Measurements from ENCODE around the gene PCK2. TPM values are rescaled to one million over a fixed set of nuclear protein-coding genes. Genes with fewer than 3 reads are reported as not detected.
A peak's percentile ranks its signal among the peaks of the same experiment; 100 is the strongest.

PCK2 gene
- total and polyA plus RNA-seq, 2 of the 13 experiments (the other 11 are each of a cell fraction or from before 2014, with no cell fraction given), result 129 to 272 TPM

DNA sequence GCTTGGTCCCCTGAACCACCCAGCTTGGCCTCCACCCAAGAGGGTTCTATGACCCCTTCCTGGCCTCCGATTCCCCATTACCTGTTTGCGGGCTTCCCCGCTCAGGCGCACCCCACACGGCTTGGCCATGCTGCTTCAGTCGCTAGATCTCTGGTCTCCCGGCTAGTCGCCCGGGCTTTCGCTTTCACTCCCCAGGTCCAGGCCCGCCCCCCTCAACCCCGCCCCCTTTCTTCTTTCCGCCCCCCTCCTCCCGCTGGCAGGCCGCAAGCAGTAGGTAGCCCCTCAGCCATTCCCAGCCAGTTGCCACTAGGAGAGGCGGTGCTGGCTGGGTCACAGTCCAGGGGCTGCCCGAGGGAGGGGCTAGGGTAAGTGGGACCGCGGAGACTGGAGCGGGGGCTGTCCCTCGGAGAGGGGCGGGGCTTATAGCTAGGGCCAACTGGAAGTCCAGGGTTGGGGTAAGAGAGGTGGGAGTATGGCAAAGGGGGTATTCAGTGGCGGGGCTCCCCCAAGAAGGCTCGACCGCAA is 52.4 kb downstream of the PCK2 start, which contains the start of gene PSME2 (continued):
- TF ChIP-seq, protein P1, sequence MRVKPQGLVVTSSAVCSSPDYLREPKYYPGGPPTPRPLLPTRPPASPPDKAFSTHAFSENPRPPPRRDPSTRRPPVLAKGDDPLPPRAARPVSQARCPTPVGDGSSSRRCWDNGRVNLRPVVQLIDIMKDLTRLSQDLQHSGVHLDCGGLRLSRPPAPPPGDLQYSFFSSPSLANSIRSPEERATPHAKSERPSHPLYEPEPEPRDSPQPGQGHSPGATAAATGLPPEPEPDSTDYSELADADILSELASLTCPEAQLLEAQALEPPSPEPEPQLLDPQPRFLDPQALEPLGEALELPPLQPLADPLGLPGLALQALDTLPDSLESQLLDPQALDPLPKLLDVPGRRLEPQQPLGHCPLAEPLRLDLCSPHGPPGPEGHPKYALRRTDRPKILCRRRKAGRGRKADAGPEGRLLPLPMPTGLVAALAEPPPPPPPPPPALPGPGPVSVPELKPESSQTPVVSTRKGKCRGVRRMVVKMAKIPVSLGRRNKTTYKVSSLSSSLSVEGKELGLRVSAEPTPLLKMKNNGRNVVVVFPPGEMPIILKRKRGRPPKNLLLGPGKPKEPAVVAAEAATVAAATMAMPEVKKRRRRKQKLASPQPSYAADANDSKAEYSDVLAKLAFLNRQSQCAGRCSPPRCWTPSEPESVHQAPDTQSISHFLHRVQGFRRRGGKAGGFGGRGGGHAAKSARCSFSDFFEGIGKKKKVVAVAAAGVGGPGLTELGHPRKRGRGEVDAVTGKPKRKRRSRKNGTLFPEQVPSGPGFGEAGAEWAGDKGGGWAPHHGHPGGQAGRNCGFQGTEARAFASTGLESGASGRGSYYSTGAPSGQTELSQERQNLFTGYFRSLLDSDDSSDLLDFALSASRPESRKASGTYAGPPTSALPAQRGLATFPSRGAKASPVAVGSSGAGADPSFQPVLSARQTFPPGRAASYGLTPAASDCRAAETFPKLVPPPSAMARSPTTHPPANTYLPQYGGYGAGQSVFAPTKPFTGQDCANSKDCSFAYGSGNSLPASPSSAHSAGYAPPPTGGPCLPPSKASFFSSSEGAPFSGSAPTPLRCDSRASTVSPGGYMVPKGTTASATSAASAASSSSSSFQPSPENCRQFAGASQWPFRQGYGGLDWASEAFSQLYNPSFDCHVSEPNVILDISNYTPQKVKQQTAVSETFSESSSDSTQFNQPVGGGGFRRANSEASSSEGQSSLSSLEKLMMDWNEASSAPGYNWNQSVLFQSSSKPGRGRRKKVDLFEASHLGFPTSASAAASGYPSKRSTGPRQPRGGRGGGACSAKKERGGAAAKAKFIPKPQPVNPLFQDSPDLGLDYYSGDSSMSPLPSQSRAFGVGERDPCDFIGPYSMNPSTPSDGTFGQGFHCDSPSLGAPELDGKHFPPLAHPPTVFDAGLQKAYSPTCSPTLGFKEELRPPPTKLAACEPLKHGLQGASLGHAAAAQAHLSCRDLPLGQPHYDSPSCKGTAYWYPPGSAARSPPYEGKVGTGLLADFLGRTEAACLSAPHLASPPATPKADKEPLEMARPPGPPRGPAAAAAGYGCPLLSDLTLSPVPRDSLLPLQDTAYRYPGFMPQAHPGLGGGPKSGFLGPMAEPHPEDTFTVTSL (CRISPR knock-in tag; IDR thresholded peaks at IDR 0.05; ENCODE audit: borderline replicate concordance), result no peak
- TF ChIP-seq, protein P2, sequence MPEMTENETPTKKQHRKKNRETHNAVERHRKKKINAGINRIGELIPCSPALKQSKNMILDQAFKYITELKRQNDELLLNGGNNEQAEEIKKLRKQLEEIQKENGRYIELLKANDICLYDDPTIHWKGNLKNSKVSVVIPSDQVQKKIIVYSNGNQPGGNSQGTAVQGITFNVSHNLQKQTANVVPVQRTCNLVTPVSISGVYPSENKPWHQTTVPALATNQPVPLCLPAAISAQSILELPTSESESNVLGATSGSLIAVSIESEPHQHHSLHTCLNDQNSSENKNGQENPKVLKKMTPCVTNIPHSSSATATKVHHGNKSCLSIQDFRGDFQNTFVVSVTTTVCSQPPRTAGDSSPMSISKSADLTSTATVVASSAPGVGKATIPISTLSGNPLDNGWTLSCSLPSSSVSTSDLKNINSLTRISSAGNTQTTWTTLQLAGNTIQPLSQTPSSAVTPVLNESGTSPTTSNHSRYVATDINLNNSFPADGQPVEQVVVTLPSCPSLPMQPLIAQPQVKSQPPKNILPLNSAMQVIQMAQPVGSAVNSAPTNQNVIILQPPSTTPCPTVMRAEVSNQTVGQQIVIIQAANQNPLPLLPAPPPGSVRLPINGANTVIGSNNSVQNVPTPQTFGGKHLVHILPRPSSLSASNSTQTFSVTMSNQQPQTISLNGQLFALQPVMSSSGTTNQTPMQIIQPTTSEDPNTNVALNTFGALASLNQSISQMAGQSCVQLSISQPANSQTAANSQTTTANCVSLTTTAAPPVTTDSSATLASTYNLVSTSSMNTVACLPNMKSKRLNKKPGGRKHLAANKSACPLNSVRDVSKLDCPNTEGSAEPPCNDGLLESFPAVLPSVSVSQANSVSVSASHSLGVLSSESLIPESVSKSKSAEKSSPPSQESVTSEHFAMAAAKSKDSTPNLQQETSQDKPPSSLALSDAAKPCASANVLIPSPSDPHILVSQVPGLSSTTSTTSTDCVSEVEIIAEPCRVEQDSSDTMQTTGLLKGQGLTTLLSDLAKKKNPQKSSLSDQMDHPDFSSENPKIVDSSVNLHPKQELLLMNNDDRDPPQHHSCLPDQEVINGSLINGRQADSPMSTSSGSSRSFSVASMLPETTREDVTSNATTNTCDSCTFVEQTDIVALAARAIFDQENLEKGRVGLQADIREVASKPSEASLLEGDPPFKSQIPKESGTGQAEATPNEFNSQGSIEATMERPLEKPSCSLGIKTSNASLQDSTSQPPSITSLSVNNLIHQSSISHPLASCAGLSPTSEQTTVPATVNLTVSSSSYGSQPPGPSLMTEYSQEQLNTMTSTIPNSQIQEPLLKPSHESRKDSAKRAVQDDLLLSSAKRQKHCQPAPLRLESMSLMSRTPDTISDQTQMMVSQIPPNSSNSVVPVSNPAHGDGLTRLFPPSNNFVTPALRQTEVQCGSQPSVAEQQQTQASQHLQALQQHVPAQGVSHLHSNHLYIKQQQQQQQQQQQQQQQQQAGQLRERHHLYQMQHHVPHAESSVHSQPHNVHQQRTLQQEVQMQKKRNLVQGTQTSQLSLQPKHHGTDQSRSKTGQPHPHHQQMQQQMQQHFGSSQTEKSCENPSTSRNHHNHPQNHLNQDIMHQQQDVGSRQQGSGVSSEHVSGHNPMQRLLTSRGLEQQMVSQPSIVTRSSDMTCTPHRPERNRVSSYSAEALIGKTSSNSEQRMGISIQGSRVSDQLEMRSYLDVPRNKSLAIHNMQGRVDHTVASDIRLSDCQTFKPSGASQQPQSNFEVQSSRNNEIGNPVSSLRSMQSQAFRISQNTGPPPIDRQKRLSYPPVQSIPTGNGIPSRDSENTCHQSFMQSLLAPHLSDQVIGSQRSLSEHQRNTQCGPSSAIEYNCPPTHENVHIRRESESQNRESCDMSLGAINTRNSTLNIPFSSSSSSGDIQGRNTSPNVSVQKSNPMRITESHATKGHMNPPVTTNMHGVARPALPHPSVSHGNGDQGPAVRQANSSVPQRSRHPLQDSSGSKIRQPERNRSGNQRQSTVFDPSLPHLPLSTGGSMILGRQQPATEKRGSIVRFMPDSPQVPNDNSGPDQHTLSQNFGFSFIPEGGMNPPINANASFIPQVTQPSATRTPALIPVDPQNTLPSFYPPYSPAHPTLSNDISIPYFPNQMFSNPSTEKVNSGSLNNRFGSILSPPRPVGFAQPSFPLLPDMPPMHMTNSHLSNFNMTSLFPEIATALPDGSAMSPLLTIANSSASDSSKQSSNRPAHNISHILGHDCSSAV (CRISPR knock-in tag; IDR thresholded peaks at IDR 0.05; ENCODE audit: borderline replicate concordance), result 0 out of 2 replicates have a peak, but pooled peaks have one; percentile 29
- TF ChIP-seq, protein P3, sequence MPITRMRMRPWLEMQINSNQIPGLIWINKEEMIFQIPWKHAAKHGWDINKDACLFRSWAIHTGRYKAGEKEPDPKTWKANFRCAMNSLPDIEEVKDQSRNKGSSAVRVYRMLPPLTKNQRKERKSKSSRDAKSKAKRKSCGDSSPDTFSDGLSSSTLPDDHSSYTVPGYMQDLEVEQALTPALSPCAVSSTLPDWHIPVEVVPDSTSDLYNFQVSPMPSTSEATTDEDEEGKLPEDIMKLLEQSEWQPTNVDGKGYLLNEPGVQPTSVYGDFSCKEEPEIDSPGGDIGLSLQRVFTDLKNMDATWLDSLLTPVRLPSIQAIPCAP (CRISPR knock-in tag; IDR thresholded peaks at IDR 0.05; ENCODE audit: low read depth), result peak; percentile 84
- no peak for TF ChIP-seq ELF1 (CRISPR knock-in tag; IDR thresholded peaks at IDR 0.05)
- no peak; the same call in 1 of the 2 replicates for TF ChIP-seq SALL2 (CRISPR knock-in tag; IDR thresholded peaks at IDR 0.05)
- no peak for TF ChIP-seq ZNF780A (CRISPR knock-in tag; IDR thresholded peaks at IDR 0.05)
- TF ChIP-seq HMG20B (CRISPR knock-in tag; conservative IDR thresholded peaks at IDR 0.05), result no peak; the same call in 1 of the 2 replicates
- TF ChIP-seq AGO1 (IDR thresholded peaks at IDR 0.05; ENCODE audit: low read depth, low read length, poor library complexity, severe bottlenecking), result no peak
- TF ChIP-seq TCF12 (IDR thresholded peaks at IDR 0.05), result no peak
- 0 out of 2 replicates have a peak, but pooled peaks have one; percentile 76 for TF ChIP-seq TCF12 (CRISPR knock-in tag; IDR thresholded peaks at IDR 0.05)
- TF ChIP-seq FOSL1 (CRISPR knock-in tag; IDR thresholded peaks at IDR 0.05; ENCODE audit: borderline replicate concordance), result no peak
- no peak for TF ChIP-seq ZNF354B (CRISPR knock-in tag; IDR thresholded peaks at IDR 0.05)
- TF ChIP-seq MAZ (IDR thresholded peaks at IDR 0.05; ENCODE audit: borderline replicate concordance, low read depth, low read length), result peak; percentile 99
- TF ChIP-seq MAZ (CRISPR knock-in tag; IDR thresholded peaks at IDR 0.05; ENCODE audit: low read depth), result peak; percentile 80; the same call in 1 of the 2 replicates
- TF ChIP-seq ZNF781 (CRISPR knock-in tag; IDR thresholded peaks at IDR 0.05; ENCODE audit: borderline replicate concordance, not compliant biosample characterization), result peak; percentile 41
